Hypothalamus (tissue), 51 donors: ENCODE results near the gene TBX2.
"Not testable (repeated sequence)": the region's sequence is repeated elsewhere in the genome, so short reads cannot be mapped to it uniquely, and the experiment has no call there.

Experiments used
- DNase-seq, 51 donors: peaks; one replicate each; lab custom pipeline; 2025; lab: John Stamatoyannopoulos, UW

TBX2 gene

GRCh38 chr17:61425682-61426481 lies 26.2 kb downstream of the TBX2 start:
- no peak for DNase-seq

- no peak for DNase-seq
Measured at GRCh38 chr17:61426482-61427304, 27.1 kb downstream of the TBX2 start.

- DNase-seq: no peak
Measured at GRCh38 chr17:61427567-61427966, 27.9 kb downstream of the TBX2 start.

GRCh38 chr17:61429274-61429673 lies 29.6 kb downstream of the TBX2 start:
- DNase-seq: no peak

GRCh38 chr17:61429831-61430230 lies 30.2 kb downstream of the TBX2 start:
- DNase-seq: not testable (repeated sequence)

GRCh38 chr17:61431594-61432311 lies 32.1 kb downstream of the TBX2 start:
- DNase-seq: no peak

GRCh38 chr17:61436273-61436672 lies 36.6 kb downstream of the TBX2 start:
- DNase-seq: no peak

GRCh38 chr17:61436995-61437704 lies 37.5 kb downstream of the TBX2 start:
- no peak for DNase-seq

- DNase-seq: no peak
Measured at GRCh38 chr17:61440697-61441096, 41.1 kb downstream of the TBX2 start.

GRCh38 chr17:61441507-61441906 lies 41.9 kb downstream of the TBX2 start:
- not testable (repeated sequence) for DNase-seq

- no peak for DNase-seq
Measured at GRCh38 chr17:61442136-61442775, 42.6 kb downstream of the TBX2 start.

GRCh38 chr17:61442878-61443474 lies 43.3 kb downstream of the TBX2 start:
- no peak for DNase-seq

GRCh38 chr17:61443475-61443882 lies 43.8 kb downstream of the TBX2 start:
- no peak for DNase-seq

GRCh38 chr17:61444075-61444474 lies 44.4 kb downstream of the TBX2 start:
- DNase-seq: no peak

- DNase-seq: no peak
Measured at GRCh38 chr17:61444831-61445230, 45.2 kb downstream of the TBX2 start.

GRCh38 chr17:61447358-61447757 lies 47.7 kb downstream of the TBX2 start:
- DNase-seq: no peak

- no peak for DNase-seq
Measured at GRCh38 chr17:61448042-61448441, 48.4 kb downstream of the TBX2 start.

GRCh38 chr17:61449140-61449539 lies 49.5 kb downstream of the TBX2 start:
- not testable (repeated sequence) for DNase-seq
